HT-29 (cell line): Measurements from ENCODE around the gene FCN3. TPM values are rescaled to one million over a fixed set of nuclear protein-coding genes. Genes with fewer than 3 reads are reported as not detected.
A peak's percentile ranks its signal among the peaks of the same experiment; 100 is the strongest.
"Not testable (repeated sequence)": the region's sequence is repeated elsewhere in the genome, so short reads cannot be mapped to it uniquely, and the experiment has no call there.

Experiments used
- DNase-seq: peaks from one replicate; pipeline ENCODE4 v3.0.0-alpha.2; 2015; ENCODE audit warnings: low spot score
- total RNA-seq: library from RNA; depleted of rRNA; stranded (reverse); fragments of >200 nt; shearing (Covaris generic); gene quantifications from 2 replicates; pipeline ENCODE4 v1.2.3, GENCODE V29; 2014; rRNA removed

The FCN3 gene
- total RNA-seq, result not detected in 2 replicates

- no peak for DNase-seq
Measured at GRCh38 chr1:27374362-27375086, at the start of gene FCN3. Gene FCN3, minus strand, starts transcription at chr1:27374824. Its CDS starts 6 bp downstream, at chr1:27374818.

DNA sequence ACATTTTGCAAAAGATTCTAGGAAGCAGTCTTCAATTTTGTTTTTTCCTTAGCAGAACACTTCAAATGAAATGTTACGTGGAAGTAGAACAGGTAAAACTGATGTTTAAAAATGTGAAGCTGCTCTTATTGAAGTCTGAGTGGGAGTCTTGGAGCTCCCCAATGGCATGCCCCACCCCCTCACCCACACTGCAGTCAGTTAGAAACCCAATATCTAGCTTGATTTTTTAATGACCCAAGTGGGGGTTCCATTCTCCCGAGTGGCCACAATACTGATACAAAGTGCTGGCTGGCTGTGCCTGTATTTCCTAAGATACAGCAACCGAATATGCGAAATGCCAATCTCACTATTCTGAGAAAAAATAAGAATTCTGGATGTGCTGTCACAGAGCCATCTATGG lies 49.1 kb upstream of the FCN3 start:
- no peak for DNase-seq

DNA sequence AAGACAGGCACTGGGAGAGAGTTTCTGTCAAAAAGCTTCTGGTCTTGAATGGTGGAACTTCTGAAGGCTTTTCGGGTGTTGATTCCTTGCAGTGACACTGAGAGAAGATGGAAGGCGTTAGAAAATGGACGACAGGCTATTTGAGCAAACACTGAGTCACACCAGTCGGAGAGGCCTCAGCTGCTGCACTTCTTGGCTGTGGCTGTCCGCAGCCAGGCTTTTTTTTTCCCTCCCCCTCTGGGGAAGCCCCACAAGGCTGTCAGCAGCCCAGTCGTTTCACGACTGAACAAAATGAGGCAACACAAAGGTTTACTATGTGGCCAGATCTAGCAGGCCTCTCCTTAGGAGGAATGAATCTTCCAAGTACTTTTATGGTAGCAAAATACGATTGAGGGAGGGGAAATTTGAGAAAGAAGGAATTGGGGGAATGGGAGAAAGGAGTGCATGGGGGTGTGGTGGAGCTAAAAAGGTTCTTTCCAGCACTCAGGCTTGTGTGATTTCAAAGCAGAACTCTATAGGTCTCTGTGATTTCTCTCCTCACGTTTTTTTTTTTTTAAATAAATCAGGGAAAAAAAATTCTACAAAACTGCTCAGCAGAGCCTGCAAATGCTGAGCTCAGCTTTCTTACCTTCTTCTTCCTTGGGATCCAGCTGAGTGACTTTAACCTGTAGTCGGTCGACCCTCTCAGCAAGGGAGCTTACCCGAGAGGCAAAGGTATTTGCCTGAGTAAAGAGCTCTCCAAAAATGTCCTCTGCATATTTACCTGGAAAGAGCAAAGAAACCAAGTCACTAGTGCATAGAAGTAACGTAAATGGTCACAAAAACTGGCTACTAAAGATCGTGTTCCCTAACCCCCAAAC lies 43.9 kb upstream of the FCN3 start:
- DNase-seq, result no peak

GRCh38 chr1:27417713-27418112 lies 43.1 kb upstream of the FCN3 start:
- no peak for DNase-seq

- peak; percentile 87 for DNase-seq
Measured at GRCh38 chr1:27416387-27417111, 41.9 kb upstream of the FCN3 start.

DNA sequence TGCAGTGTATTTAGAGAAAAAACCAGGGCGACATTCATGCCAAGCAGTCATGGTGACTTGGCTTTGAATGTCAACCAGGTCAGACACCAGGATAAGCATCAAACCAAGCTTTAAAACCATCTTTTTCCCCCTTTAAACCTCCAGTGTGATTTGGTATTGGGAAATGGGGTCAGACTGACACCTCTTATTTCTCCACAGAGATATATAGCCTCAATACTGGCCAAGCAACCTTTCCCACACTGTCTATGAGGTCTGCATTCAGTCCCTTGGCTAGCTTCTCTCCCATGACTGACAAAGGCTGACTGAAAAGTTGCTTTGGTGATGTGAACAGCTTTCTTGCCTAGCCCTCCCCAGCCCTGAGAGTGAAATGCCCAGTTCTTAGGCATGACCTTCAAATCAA lies 39.5 kb upstream of the FCN3 start:
- no peak for DNase-seq

- DNase-seq, result no peak
Measured at GRCh38 chr1:27413004-27413403, 38.4 kb upstream of the FCN3 start.

DNA sequence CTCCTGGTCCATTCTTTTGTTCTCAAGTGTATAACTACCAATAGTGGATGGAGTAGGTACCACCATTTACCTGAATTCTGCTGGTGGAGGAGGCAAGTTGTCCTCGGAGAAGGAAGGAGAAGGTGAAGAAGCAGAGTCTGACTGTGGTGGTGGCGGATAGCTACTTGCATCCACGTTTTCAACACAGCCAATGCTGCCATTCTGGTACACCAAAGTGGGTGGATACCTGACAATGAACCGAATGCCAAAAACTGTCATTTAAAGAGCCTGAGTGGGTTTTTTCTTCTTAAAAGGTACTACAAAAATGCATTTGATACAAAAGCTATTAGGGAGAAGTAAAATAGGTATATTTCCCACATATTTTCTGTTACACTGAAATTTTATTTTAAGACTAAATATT lies 37.9 kb upstream of the FCN3 start:
- DNase-seq, result no peak

GRCh38 chr1:27410709-27411108 lies 36.1 kb upstream of the FCN3 start:
- no peak for DNase-seq

DNA sequence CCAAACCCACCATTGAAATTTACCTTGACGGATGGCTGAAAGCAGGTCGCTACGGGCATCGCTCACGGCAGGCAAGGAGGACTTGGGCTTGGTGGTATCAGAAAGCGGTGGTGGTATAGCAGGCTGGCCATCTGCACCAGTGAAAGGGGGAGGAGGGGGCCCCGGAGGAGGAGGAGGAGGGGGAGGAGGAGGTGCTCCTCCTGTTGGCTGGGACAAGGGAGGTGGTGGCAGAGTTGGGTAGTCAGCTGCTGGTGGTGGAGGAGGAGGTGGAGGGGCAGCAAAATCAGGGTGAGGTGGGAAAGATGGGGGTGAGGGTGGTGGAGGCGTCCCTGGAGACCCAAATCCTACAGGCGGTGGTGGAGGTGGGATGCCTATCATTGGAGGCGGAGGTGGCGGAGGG lies 35.0 kb upstream of the FCN3 start:
- DNase-seq, result no peak

GRCh38 chr1:27408151-27408550 lies 33.5 kb upstream of the FCN3 start:
- no peak for DNase-seq

- not testable (repeated sequence) for DNase-seq
Measured at GRCh38 chr1:27406791-27407190, 32.2 kb upstream of the FCN3 start.

- no peak for DNase-seq
Measured at GRCh38 chr1:27406362-27406680, 31.7 kb upstream of the FCN3 start.

DNA sequence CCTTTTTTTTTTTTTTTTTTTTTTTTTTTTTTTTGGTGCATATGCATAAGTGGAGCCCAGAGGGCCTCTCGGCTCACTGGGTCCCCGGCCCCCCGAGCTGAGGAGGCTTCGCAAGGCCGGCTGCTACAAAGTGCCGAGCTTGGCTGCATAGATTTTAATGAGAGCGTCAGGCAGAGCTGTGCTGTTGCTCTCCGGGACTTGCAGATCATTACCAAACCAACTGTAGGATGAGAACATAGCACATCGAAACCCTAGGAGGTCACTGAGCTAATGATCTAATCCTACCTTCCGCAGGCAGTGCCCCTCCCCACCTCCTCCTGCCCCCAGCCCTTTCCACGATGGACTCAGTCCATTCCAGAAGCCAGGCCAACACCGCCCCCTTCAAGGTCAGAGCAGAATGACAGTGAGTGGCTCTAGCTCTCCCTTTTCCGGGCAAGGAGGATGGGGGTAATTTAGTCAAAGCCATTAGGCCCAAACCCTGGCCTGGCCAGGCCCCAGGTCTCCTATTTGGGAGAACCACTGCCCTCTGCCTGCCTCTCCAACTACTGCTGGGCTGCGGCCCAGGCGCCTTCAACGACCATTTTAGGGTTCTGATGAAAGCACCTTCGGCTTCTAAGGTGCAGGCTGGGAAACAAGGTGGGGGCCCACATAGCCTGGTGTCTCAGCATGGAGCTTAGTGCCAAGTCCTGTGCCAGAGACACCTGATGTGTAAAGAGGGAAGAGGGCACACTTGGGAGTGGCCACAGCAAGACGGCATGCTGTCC lies 31.2 kb upstream of the FCN3 start:
- DNase-seq, result not testable (repeated sequence)

DNA sequence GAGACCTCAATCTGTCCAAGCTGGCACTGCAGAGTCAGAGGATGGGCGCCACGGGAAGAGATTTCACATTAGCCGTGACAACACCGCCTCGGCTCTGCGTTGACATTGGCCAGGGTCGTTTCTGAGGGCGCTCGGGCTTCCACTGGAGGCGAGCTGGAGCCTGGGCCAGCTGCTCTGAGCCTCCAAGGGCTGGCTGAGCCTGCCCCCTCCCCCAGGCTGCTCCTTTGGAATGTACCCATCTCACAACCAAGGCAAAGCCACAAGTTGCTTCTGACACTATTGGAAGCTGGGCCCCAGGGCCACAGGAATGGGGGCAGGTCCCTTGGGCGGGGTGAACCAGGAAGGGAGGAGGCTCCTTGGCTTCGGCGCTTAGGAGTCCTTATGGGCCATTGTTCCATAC lies 30.4 kb upstream of the FCN3 start:
- no peak for DNase-seq

- DNase-seq, result no peak
Measured at GRCh38 chr1:27403931-27404330, 29.3 kb upstream of the FCN3 start.

GRCh38 chr1:27403065-27403726 lies 28.6 kb upstream of the FCN3 start:
- DNase-seq, result no peak

DNA sequence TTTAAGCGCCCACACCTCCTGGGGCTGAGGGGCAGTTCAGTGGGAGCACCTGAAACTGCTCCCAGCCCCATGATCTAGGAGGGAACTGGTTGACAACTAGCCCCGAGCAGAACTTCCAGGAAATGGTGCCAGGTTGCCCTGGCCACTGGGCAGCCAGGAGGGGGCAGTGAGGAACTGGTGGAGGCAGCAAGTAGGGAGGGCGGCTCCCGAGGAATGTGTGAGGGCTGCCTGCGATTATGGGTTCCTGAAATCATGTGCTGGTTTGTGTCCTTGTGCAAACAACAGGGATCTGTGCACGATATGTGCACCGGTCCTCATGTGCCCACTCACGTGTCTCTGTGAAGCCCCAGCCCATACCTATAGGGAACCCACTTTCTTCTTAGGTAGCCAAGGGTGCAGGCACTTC lies 27.7 kb upstream of the FCN3 start:
- DNase-seq, result peak; percentile 59

GRCh38 chr1:27400963-27401341 lies 26.3 kb upstream of the FCN3 start:
- DNase-seq, result no peak

DNA sequence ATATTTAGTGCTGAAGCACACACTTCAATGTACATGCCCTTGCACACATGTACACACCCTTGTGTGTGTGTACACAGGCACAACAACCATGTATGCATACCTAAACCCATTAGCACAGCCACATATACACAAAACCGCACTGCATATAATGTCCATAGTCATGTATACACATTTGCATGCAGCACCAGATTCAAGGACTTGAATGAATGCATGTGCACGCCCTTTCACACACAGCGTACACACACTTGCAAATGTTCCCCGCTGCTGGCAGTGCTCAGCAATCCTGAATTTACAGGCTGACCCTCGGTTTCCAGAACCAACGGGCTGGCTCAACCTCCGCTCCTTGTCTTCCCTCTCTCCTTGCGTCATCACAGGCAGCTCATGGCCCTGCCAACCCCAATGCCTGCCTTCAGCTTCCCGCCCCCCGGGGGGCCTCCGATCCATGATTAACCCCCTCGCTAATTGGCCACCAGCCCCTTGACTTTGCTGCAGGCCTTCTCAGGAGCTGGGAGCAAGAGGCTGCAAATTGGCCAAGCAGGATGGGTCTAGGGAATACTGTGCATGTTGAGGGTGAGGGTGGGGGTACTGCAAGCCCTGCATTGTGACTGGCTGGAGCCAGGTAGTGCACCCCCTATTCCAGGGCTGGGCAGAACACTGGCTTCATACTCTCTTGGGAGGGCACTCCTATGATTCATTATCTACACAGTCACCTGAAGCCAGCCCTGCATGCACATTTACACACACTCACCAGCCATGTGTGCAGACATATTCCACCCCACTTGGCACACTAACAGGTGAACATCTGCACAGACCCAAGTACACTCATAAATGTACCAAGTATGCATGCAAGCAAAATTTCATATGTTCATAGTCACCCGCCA lies 25.7 kb upstream of the FCN3 start:
- no peak for DNase-seq
